ENCODE results near the gene NAXE.
"Not testable (repeated sequence)": the region's sequence is repeated elsewhere in the genome, so short reads cannot be mapped to it uniquely, and the experiment has no call there.

GRCh38 chr1:156610072-156610471 is 18.5 kb downstream of the NAXE start:
- TF ChIP-seq ZNF384 (IDR thresholded peaks at IDR 0.05); ELF4 (IDR thresholded peaks at IDR 0.05); TARDBP (IDR thresholded peaks at IDR 0.05); FOXA1 (IDR thresholded peaks at IDR 0.05); FOXK2 (IDR thresholded peaks at IDR 0.05); SP1 (IDR thresholded peaks at IDR 0.05); FOXM1 (IDR thresholded peaks at IDR 0.05; ENCODE audit: borderline replicate concordance); SUZ12 (IDR thresholded peaks at IDR 0.05); ARNT (IDR thresholded peaks at IDR 0.05); BHLHE40 (IDR thresholded peaks at IDR 0.05; ENCODE audit: borderline replicate concordance); NFRKB (IDR thresholded peaks at IDR 0.05): not testable (repeated sequence)

All from HEK293T (cell line).